Endodermal cell (in vitro differentiated cells): ENCODE data around the gene C2orf78. TPM values are rescaled to one million over a fixed set of nuclear protein-coding genes. Genes with fewer than 3 reads are reported as not detected.
A peak's percentile ranks its signal among the peaks of the same experiment; 100 is the strongest.
"Not testable (repeated sequence)": the region's sequence is repeated elsewhere in the genome, so short reads cannot be mapped to it uniquely, and the experiment has no call there.

ENCODE experiments used
- DNase-seq: peaks from one replicate; pipeline ENCODE4 v3.0.0-alpha.2; 2017
- H3K27ac ChIP-seq: 2 replicates; pipeline ENCODE4 v1.5.1; 2013; ENCODE audit warnings: mild to moderate bottlenecking, low read depth, low read length, moderate library complexity
- H3K27me3 ChIP-seq: 2 replicates; pipeline ENCODE4 v1.6.1; 2013; ENCODE audit warnings: mild to moderate bottlenecking, low read length, moderate library complexity; ENCODE audit not compliant: insufficient read depth, control insufficient read depth, poor library complexity, severe bottlenecking
- H3K36me3 ChIP-seq: 2 replicates; pipeline ENCODE4 v1.7.0; 2013; ENCODE audit warnings: mild to moderate bottlenecking, low read length, moderate library complexity; ENCODE audit not compliant: control insufficient read depth, insufficient read depth
- H3K4me1 ChIP-seq: one replicate; pipeline ENCODE4 v1.7.0; 2013; ENCODE audit warnings: low read length; ENCODE audit not compliant: control insufficient read depth, insufficient read depth
- H3K4me3 ChIP-seq: 2 replicates; pipeline ENCODE4 v1.5.1; 2013; ENCODE audit warnings: mild to moderate bottlenecking, low read length, moderate library complexity
- H3K9ac ChIP-seq: 2 replicates; pipeline ENCODE4 v1.6.1; 2013; ENCODE audit warnings: mild to moderate bottlenecking, low read length, moderate library complexity; ENCODE audit not compliant: poor library complexity, severe bottlenecking; ENCODE audit errors: extremely low read depth
- H3K9me3 ChIP-seq: 2 replicates; pipeline ENCODE4 v1.6.1; 2013; ENCODE audit warnings: mild to moderate bottlenecking, low read length, moderate library complexity; ENCODE audit not compliant: control insufficient read depth
- H3K27ac Mint-ChIP-seq: 2 replicates; pipeline ENCODE4 v1.8.0; 2020; ENCODE audit warnings: mixed read lengths
- H3K27me3 Mint-ChIP-seq: 2 replicates; pipeline ENCODE4 v1.8.0; 2021; ENCODE audit warnings: mild to moderate bottlenecking, mixed read lengths; ENCODE audit not compliant: insufficient read depth
- H3K36me3 Mint-ChIP-seq: 2 replicates; pipeline ENCODE4 v1.8.0; 2020; ENCODE audit warnings: low read depth, mixed read lengths
- H3K4me1 Mint-ChIP-seq: 2 replicates; pipeline ENCODE4 v1.8.0; 2020; ENCODE audit warnings: mixed read lengths
- H3K4me3 Mint-ChIP-seq: 2 replicates; pipeline ENCODE4 v1.8.0; 2020; ENCODE audit warnings: mild to moderate bottlenecking, moderate library complexity, mixed read lengths
- H3K9me3 Mint-ChIP-seq: 2 replicates; pipeline ENCODE4 v1.8.0; 2020; ENCODE audit warnings: mild to moderate bottlenecking, mixed read lengths
- CTCF ChIP-seq: fragments of 200-600 bp; sonication (generic); conservative IDR thresholded peaks from 2 replicates; pipeline ENCODE4 v1.5.0; 2021; ENCODE audit warnings: antibody characterized with exemption, mild to moderate bottlenecking
- WGBS, 2 experiments: methylation state at CpG; one replicate each; pipeline versions ENCODE4 v1.1.5 to v1.1.7; 2013; ENCODE audit warnings: missing lambda C conversion rate in 2 of 2, mixed read lengths in 1 of 2; ENCODE audit not compliant: insufficient coverage in 1 of 2, insufficient read length in 1 of 2; 5-methylcytosine and 5-hydroxymethylcytosine counted together
- total RNA-seq, 2 donors: library from RNA; stranded (reverse); fragmentation: NEBNext Ultra II Directional in 1 of 2; extraction: Animal tissue kit (Norgen Biotek cat#: 25700) in 1 of 2; gene quantifications; 2 replicates in 1 of 2; 3 replicates in 1 of 2; pipeline ENCODE4 v1.2.1, GENCODE V29; 2021

C2orf78 gene
- total RNA-seq, 2 donors from 2014 or later = not detected

GRCh38 chr2:73779467-73780236 is 4.3 kb upstream of the C2orf78 start, which contains the start of gene DUSP11:
Gene DUSP11 (minus strand): TSS chr2:73780103. CDS start chr2:73779974, 129 bp downstream.
- peak; percentile 99 for DNase-seq
- Histone ChIP-seq H3K36me3 (peaks cover 22% of the 10 kb centered on the region), H3K27me3 (no peaks in the 10 kb centered on the region), H3K4me1 (no peaks in the 10 kb centered on the region), H3K9ac (peak within 1 kb of the TSS; percentile 89), H3K9me3 (no peaks in the 10 kb centered on the region), H3K4me3 (peak within 1 kb of the TSS; percentile 92), H3K27ac (no peak within 1 kb of the TSS)
- 0% methylated on average over 21 to 40 of the region's 40 CpGs for WGBS, 2 experiments
- Mint-ChIP-seq H3K9me3 (no peaks in the 10 kb centered on the region), H3K27ac (peak within 1 kb of the TSS; percentile 96), H3K27me3 (no peaks in the 10 kb centered on the region), H3K36me3 (peaks cover 22% of the 10 kb centered on the region), H3K4me1 (peaks cover 5% of the 10 kb centered on the region), H3K4me3 (peak within 1 kb of the TSS; percentile 97)
- TF ChIP-seq CTCF = peak; percentile 90

- DNase-seq = no peak
- Mint-ChIP-seq H3K27me3 (no peaks in the 10 kb centered on the region), H3K36me3 (peaks cover 17% of the 10 kb centered on the region), H3K27ac (no peak overlapping the region), H3K9me3 (no peaks in the 10 kb centered on the region), H3K4me3 (peak overlapping the region; percentile 97), H3K4me1 (peaks cover 5% of the 10 kb centered on the region)
- WGBS, 2 experiments = 0 to 11% methylated on average over 1 to 7 of the region's 7 CpGs
- H3K4me3 ChIP-seq = peak overlapping the region; percentile 92
- H3K27ac ChIP-seq = no peak overlapping the region
- no peaks in the 10 kb centered on the region for H3K9me3 ChIP-seq
- no peaks in the 10 kb centered on the region for H3K27me3 ChIP-seq
- TF ChIP-seq CTCF = no peak
- H3K4me1 ChIP-seq = no peaks in the 10 kb centered on the region
- peaks cover 16% of the 10 kb centered on the region for H3K36me3 ChIP-seq
- H3K9ac ChIP-seq = no peak overlapping the region
These were observed 3.8 kb upstream of the C2orf78 start for GRCh38 chr2:73780237-73780582.

GRCh38 chr2:73783402-73783801 is 581 bp upstream of the C2orf78 start:
- WGBS, 2 experiments = 85 to 93% methylated on average over 8 to 15 of the region's 15 CpGs
- H3K9ac ChIP-seq, H3K36me3 Mint-ChIP-seq, H3K9me3 Mint-ChIP-seq, H3K27me3 ChIP-seq, H3K4me3 Mint-ChIP-seq, H3K27me3 Mint-ChIP-seq, H3K4me3 ChIP-seq, H3K36me3 ChIP-seq, H3K4me1 Mint-ChIP-seq, H3K27ac ChIP-seq, H3K4me1 ChIP-seq, H3K27ac Mint-ChIP-seq, H3K9me3 ChIP-seq: not testable (repeated sequence)
- peak; percentile 43 for DNase-seq

- no peak for TF ChIP-seq CTCF
- Mint-ChIP-seq H3K36me3 (no peaks in the 10 kb centered on the region), H3K27ac (no peak overlapping the region), H3K9me3 (no peaks in the 10 kb centered on the region), H3K4me1 (no peaks in the 10 kb centered on the region), H3K27me3 (peaks cover 51% of the 10 kb centered on the region), H3K4me3 (no peak overlapping the region)
- no peak overlapping the region for H3K4me3 ChIP-seq
- H3K9me3 ChIP-seq = no peaks in the 10 kb centered on the region
- no peaks in the 10 kb centered on the region for H3K36me3 ChIP-seq
- no peak overlapping the region for H3K9ac ChIP-seq
- H3K27ac ChIP-seq = no peak overlapping the region
- H3K27me3 ChIP-seq = peaks cover 56% of the 10 kb centered on the region
- H3K4me1 ChIP-seq = no peaks in the 10 kb centered on the region
- no peak for DNase-seq
These were observed 27.9 kb downstream of the C2orf78 start for GRCh38 chr2:73811878-73812277.
